ENCODE results near the gene WDR37. TPM values are rescaled to one million over a fixed set of nuclear protein-coding genes. Genes with fewer than 3 reads are reported as not detected.

Gene WDR37
- total RNA-seq, 1 experiment from 2014 or later: 9.6 TPM

- BruUV-seq (replicated peaks): no TSS peak
These were observed 38.2 kb downstream of the WDR37 start for GRCh38 chr10:1094112-1095057.

GRCh38 chr10:1095498-1095897 lies 39.3 kb downstream of the WDR37 start:
- no peak for ATAC-seq
- Histone ChIP-seq H3K4me3 (ENCODE audit: low read depth in 2 of 2, low read length in 2 of 2) (no peak overlapping the region), H3K4me1 (ENCODE audit: control insufficient read depth, insufficient read depth, low read length) (no peaks in the 10 kb centered on the region), H3K27me3 (ENCODE audit: control insufficient read depth, insufficient read depth, low read length) (no peaks in the 10 kb centered on the region), H3K9me3 (ENCODE audit: control insufficient read depth, insufficient read depth, low read depth, low read length) (no peaks in the 10 kb centered on the region), H3K36me3 (ENCODE audit: control insufficient read depth, insufficient read depth, low read length) (no peaks in the 10 kb centered on the region), H3K27ac (ENCODE audit: low read length) (no peak overlapping the region)
- no peak for TF ChIP-seq CTCF (IDR thresholded peaks at IDR 0.05)
- in situ Hi-C loops (cut with HindIII; ENCODE audit: low pct_unique_long_range_greater_than_20kb, low sequenced_read_pairs) (no loop called here), intact Hi-C loops (cut with micrococcal nuclease; ENCODE audit: unreplicated experiment) (no loop called here)
- CTCF ChIA-PET: no interaction called here
- DNase-seq (ENCODE audit: low read depth, low spot score): no peak
- POLR2A ChIA-PET: no interaction called here
- no TSS peak for BruUV-seq (replicated peaks)

More at GRCh38 chr10:1094112-1095057, 38.2 kb downstream of the WDR37 start:
- Histone ChIP-seq H3K36me3 (ENCODE audit: control insufficient read depth, insufficient read depth, low read length) (no peaks in the 10 kb centered on the region), H3K4me3 (ENCODE audit: low read depth in 2 of 2, low read length in 2 of 2) (no peak overlapping the region), H3K27ac (ENCODE audit: low read length) (no peak overlapping the region), H3K27me3 (ENCODE audit: control insufficient read depth, insufficient read depth, low read length) (no peaks in the 10 kb centered on the region), H3K4me1 (ENCODE audit: control insufficient read depth, insufficient read depth, low read length) (no peaks in the 10 kb centered on the region), H3K9me3 (ENCODE audit: control insufficient read depth, insufficient read depth, low read depth, low read length) (no peaks in the 10 kb centered on the region)
- intact Hi-C loops (cut with micrococcal nuclease; ENCODE audit: unreplicated experiment): no loop called here
- TF ChIP-seq REST (IDR thresholded peaks at IDR 0.05; ENCODE audit: insufficient read depth in 1 of 2, low read depth in 2 of 2, low read length in 1 of 2): no peak
- no peak for TF ChIP-seq CTCF (IDR thresholded peaks at IDR 0.05)
- TF ChIP-seq TCF7L2 (IDR thresholded peaks at IDR 0.05; ENCODE audit: low read depth, low read length): no peak
- TF ChIP-seq POLR2AphosphoS5 (IDR thresholded peaks at IDR 0.05; ENCODE audit: low read depth, low read length): no peak
- TF ChIP-seq SIN3A (IDR thresholded peaks at IDR 0.05; ENCODE audit: borderline replicate concordance, insufficient read depth, low read depth, low read length): no peak
- ATAC-seq (no peak), DNase-seq (ENCODE audit: low read depth, low spot score) (no peak)
- in situ Hi-C loops (cut with HindIII; ENCODE audit: low pct_unique_long_range_greater_than_20kb, low sequenced_read_pairs): no loop called here
- ChIA-PET POLR2A (no interaction called here), CTCF (no interaction called here)
